A549 (cell line): Measurements from ENCODE around the gene STAT5B.

Experiments
- CEBPB ChIP-seq, 2 experiments: fragments of >200 bp in 1 of 2; sonication (Bioruptor Twin) in 1 of 2; formaldehyde crosslinking in 1 of 2; IDR thresholded peaks; 2 replicates each; pipeline ENCODE4 v1.6.1; 2012 to 2016
- CTCF ChIP-seq: fragments of >200 bp; sonication (Bioruptor Twin); formaldehyde crosslinking; IDR thresholded peaks from 3 replicates; pipeline ENCODE4 v1.5.1; 2016
- EP300 ChIP-seq, 2 experiments: fragments of >200 bp; sonication (Bioruptor Twin); formaldehyde crosslinking; IDR thresholded peaks; 2 replicates in 1 of 2; 3 replicates in 1 of 2; pipeline ENCODE4 v1.6.1; 2016 to 2017
- FOXS1 ChIP-seq: fragments of 250-450 bp; sonication (Bioruptor Pico); IDR thresholded peaks from 2 replicates; pipeline ENCODE4 v1.5.0; 2020; ENCODE audit warnings: mild to moderate bottlenecking, moderate library complexity
- JUN ChIP-seq, 2 experiments: fragments of >200 bp; sonication (Bioruptor Twin); formaldehyde crosslinking; IDR thresholded peaks; 2 replicates in 1 of 2; 3 replicates in 1 of 2; pipeline ENCODE4 v1.6.1; 2016 to 2017
- MAX ChIP-seq: IDR thresholded peaks from 2 replicates; pipeline ENCODE4 v1.6.1; 2012
- MAZ ChIP-seq: fragments of 150-350 bp; IDR thresholded peaks from 2 replicates; pipeline ENCODE4 v1.6.1; 2014; ENCODE audit warnings: antibody characterized with exemption, low read depth, low read length, borderline replicate concordance
- POLR2A ChIP-seq: IDR thresholded peaks from 2 replicates; pipeline ENCODE4 v1.6.1; 2012; ENCODE audit warnings: mild to moderate bottlenecking, low read length
- RAD21 ChIP-seq, 2 experiments: fragments of >200 bp in 1 of 2; sonication (Bioruptor Twin) in 1 of 2; formaldehyde crosslinking in 1 of 2; IDR thresholded peaks in 1 of 2; conservative IDR thresholded peaks in 1 of 2; 2 replicates in 1 of 2; 3 replicates in 1 of 2; pipeline ENCODE4 v1.6.1; 2012 to 2018; ENCODE audit warnings: inconsistent platforms in 1 of 2
- REST ChIP-seq: fragments of 200-600 bp; sonication (generic); IDR thresholded peaks from 2 replicates; pipeline ENCODE4 v1.6.1; 2016; ENCODE audit warnings: antibody characterized with exemption, mild to moderate bottlenecking, moderate library complexity

- TF ChIP-seq CTCF, result no peak
- TF ChIP-seq EP300 (IDR thresholded peaks at IDR 0.05), result no peak
- no peak for TF ChIP-seq MAX
- TF ChIP-seq REST, result no peak
- no peak for TF ChIP-seq MAZ
- TF ChIP-seq POLR2A, result no peak
- no peak for TF ChIP-seq CEBPB (IDR thresholded peaks at IDR 0.05)
- TF ChIP-seq FOXS1, result no peak
- no peak for TF ChIP-seq JUN (IDR thresholded peaks at IDR 0.05)
- TF ChIP-seq RAD21 (conservative IDR thresholded peaks at IDR 0.05 in 1 of 2, IDR thresholded peaks at IDR 0.05 in 1 of 2), result no peak
Measured at GRCh38 chr17:42270170-42270535, 6.0 kb downstream of the STAT5B start.
